HepG2 (cell line): ENCODE measurements around the gene SMG5. TPM values are rescaled to one million over a fixed set of nuclear protein-coding genes. Genes with fewer than 3 reads are reported as not detected.

Source experiments
- ATAC-seq: fragments of 200-7000 bp; cut with Tn5 transposase; 3 replicates; pipeline ENCODE4 v1.9.1; 2020; ENCODE audit warnings: mild to moderate bottlenecking, moderate library complexity
- BruUV-seq: library from RNA; stranded (reverse); fragments of 400-500 nt; replicated peaks from 2 replicates; lab custom pipeline; 2021; lab: Mats Ljungman, UMichigan
- CTCF ChIA-PET: fragments of 300-600 bp; formaldehyde crosslinking; extraction: SDS; loops from one replicate; lab custom pipeline; 2021; ENCODE audit warnings: low total read pairs, inconsistent platforms, low intra/inter-chr PET ratio; lab: Yijun Ruan, JAX
- POLR2A ChIA-PET: fragments of 350-600 bp; sonication (Branson Sonifier 250); formaldehyde crosslinking; loops from one replicate; lab custom pipeline; 2020; ENCODE audit warnings: antibody characterized with exemption, inconsistent platforms; lab: Yijun Ruan, JAX
- DNase-seq: peaks from one replicate; pipeline ENCODE4 v3.0.0-alpha.2; 2015; ENCODE audit warnings: low spot score
- FAIRE-seq: peaks from 3 replicates; lab custom pipeline; 2011; peaks lifted over from hg19 to GRCh38; lab: Jason Lieb, UNC
- H2AFZ ChIP-seq: one replicate; pipeline ENCODE4 v1.6.1; 2011; ENCODE audit warnings: low read length, inconsistent platforms
- H3K27ac ChIP-seq: fragments of 300-600 bp; 3 replicates; pipeline ENCODE4 v1.8.0; 2011; ENCODE audit warnings: mixed run types, mild to moderate bottlenecking, mixed read lengths, low read length, inconsistent platforms; ENCODE audit not compliant: insufficient read depth; ENCODE audit errors: extremely low read length
- H3K27me3 ChIP-seq, 2 experiments: fragments of 200-600 bp in 1 of 2; 2 replicates in 1 of 2; 3 replicates in 1 of 2; pipeline versions ENCODE4 v1.6.0 to v1.8.0; 2011; ENCODE audit warnings: low read length in 2 of 2, mild to moderate bottlenecking in 2 of 2, moderate library complexity in 2 of 2, inconsistent platforms in 1 of 2; ENCODE audit not compliant: insufficient read depth in 2 of 2, control insufficient read depth in 1 of 2
- H3K36me3 ChIP-seq, 2 experiments: fragments of 200-600 bp in 1 of 2; replicated peaks in 1 of 2; 2 replicates in 1 of 2; 3 replicates in 1 of 2; pipeline versions ENCODE4 v1.5.1 to v1.8.0; 2011; ENCODE audit warnings: low read length in 2 of 2, inconsistent platforms in 1 of 2; ENCODE audit not compliant: insufficient read depth in 2 of 2, control insufficient read depth in 1 of 2
- H3K4me1 ChIP-seq: 2 replicates; pipeline ENCODE4 v1.5.1; 2012; ENCODE audit warnings: low read length, inconsistent platforms; ENCODE audit not compliant: insufficient read depth
- H3K4me2 ChIP-seq: 2 replicates; pipeline ENCODE4 v1.6.0; 2011; ENCODE audit warnings: low read depth, low read length, inconsistent platforms
- H3K4me3 ChIP-seq, 3 experiments: fragments of 200-600 bp in 1 of 3; sonication (generic), shearing (Covaris generic) in 1 of 3; replicated peaks in 1 of 3; 2 replicates each; pipeline ENCODE4 v1.5.1; 2011 to 2016; ENCODE audit warnings: low read length in 3 of 3, inconsistent platforms in 2 of 3, low read depth in 2 of 3, mild to moderate bottlenecking in 2 of 3, control low read depth in 1 of 3, mixed read lengths in 1 of 3; ENCODE audit not compliant: insufficient read depth in 1 of 3
- H3K79me2 ChIP-seq: one replicate; pipeline ENCODE4 v1.6.1; 2011; ENCODE audit warnings: low read length, inconsistent platforms; ENCODE audit not compliant: insufficient read depth
- H3K9ac ChIP-seq: 2 replicates; pipeline ENCODE4 v1.6.0; 2011; ENCODE audit warnings: mild to moderate bottlenecking, low read depth, low read length, inconsistent platforms; ENCODE audit not compliant: insufficient read depth
- H3K9me3 ChIP-seq: 2 replicates; pipeline ENCODE4 v1.5.1; 2012; ENCODE audit warnings: mild to moderate bottlenecking, low read length
- H4K20me1 ChIP-seq: 2 replicates; pipeline ENCODE4 v1.6.0; 2011; ENCODE audit warnings: inconsistent platforms, mild to moderate bottlenecking, low read length, moderate library complexity; ENCODE audit not compliant: insufficient read depth
- PLRG1 ChIP-seq: fragments of 450-650 bp; conservative IDR thresholded peaks from 2 replicates; pipeline ENCODE4 v1.6.1; 2016
- POLR2A ChIP-seq, 2 experiments: IDR thresholded peaks; 2 replicates each; pipeline ENCODE4 v1.6.1; 2011; ENCODE audit warnings: low read depth in 2 of 2, low read length in 2 of 2, mild to moderate bottlenecking in 1 of 2, moderate library complexity in 1 of 2; ENCODE audit not compliant: insufficient read depth in 1 of 2
- SIN3A ChIP-seq: IDR thresholded peaks from 2 replicates; pipeline ENCODE4 v1.6.1; 2011; ENCODE audit warnings: low read depth, mild to moderate bottlenecking, control low read depth, low read length, borderline replicate concordance
- SP2 ChIP-seq: sonication (generic); formaldehyde crosslinking; IDR thresholded peaks from 2 replicates; pipeline ENCODE4 v1.5.1; 2020; ENCODE audit warnings: mild to moderate bottlenecking, missing genetic modification reagents
- WGBS: methylation state at CpG from one replicate; pipeline ENCODE4 v1.1.6; 2017; ENCODE audit warnings: low lambda C conversion rate; 5-methylcytosine and 5-hydroxymethylcytosine counted together
- in situ Hi-C: cut with HindIII; loops from 2 replicates; pipeline ENCODE4 v1.10.0; 2017; ENCODE audit warnings: low pct_unique_long_range_greater_than_20kb; ENCODE audit not compliant: extremely low pct_ligation_motif_present
- intact Hi-C: fragments of 100-400 bp; cut with micrococcal nuclease; formaldehyde crosslinking; loops from one replicate; pipeline ENCODE4 v1.10.0; 2022; ENCODE audit not compliant: unreplicated experiment
- polyA plus RNA-seq, 8 experiments: library from polyadenylated mRNA; depleted of rRNA in 3 of 8; stranded (reverse) in 7 of 8; unstranded in 1 of 8; fragments of >200 nt; fragmentation: Illumina TruSeq in 4 of 8; extraction: Trizol in 4 of 8; gene quantifications; 2 replicates each; pipeline versions ENCODE4 v1.2.1 to v1.2.3, GENCODE V29; 2011 to 2016; ENCODE audit warnings: low read depth in 4 of 8, missing spikeins in 1 of 8, mixed read lengths in 1 of 8; ENCODE audit not compliant: insufficient read depth in 1 of 8
- total RNA-seq, 5 experiments: library from RNA; depleted of rRNA; stranded (reverse); fragments of >200 nt; fragmentation: Illumina TruSeq; extraction: Trizol; gene quantifications; 2 replicates each; pipeline ENCODE4 v1.2.3, GENCODE V29; 2016; ENCODE audit warnings: low read depth in 1 of 5
- TF ChIP-seq, protein P1 (sequence below): sonication (generic); formaldehyde crosslinking; IDR thresholded peaks from 2 replicates; pipeline ENCODE4 v1.4.0; 2020; ENCODE audit warnings: missing genetic modification reagents

The SMG5 gene
- total and polyA plus RNA-seq, 2 of the 13 experiments (the other 11 are each of a cell fraction or from before 2014, with no cell fraction given) = 50.5 to 84.0 TPM

DNA sequence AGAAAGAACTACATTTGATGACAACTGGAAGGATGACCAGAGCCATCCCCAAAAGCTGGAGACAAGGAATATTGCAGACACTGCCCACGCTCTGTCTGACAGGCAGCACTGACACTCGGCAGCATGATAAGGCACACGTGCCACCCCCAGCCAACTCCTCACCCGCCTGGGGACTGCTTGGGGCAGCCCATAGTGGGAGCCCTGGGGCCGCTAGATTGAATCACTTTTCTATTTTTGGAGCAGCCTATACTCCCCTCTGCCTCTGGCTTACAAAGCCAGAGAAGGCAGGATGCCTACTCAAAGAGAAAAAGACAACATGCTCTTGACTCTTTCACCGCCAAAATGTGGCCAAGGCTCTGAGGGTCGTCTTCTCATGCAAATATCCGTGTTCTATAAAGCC lies 1.3 kb downstream of the SMG5 start (continued):
- TF ChIP-seq, protein P1, sequence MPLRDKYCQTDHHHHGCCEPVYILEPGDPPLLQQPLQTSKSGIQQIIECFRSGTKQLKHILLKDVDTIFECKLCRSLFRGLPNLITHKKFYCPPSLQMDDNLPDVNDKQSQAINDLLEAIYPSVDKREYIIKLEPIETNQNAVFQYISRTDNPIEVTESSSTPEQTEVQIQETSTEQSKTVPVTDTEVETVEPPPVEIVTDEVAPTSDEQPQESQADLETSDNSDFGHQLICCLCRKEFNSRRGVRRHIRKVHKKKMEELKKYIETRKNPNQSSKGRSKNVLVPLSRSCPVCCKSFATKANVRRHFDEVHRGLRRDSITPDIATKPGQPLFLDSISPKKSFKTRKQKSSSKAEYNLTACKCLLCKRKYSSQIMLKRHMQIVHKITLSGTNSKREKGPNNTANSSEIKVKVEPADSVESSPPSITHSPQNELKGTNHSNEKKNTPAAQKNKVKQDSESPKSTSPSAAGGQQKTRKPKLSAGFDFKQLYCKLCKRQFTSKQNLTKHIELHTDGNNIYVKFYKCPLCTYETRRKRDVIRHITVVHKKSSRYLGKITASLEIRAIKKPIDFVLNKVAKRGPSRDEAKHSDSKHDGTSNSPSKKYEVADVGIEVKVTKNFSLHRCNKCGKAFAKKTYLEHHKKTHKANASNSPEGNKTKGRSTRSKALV (CRISPR knock-in tag) = no peak
- TF ChIP-seq POLR2A (IDR thresholded peaks at IDR 0.05; ENCODE audit: insufficient read depth in 1 of 2, low read depth in 2 of 2, low read length in 2 of 2) (0 out of 4 replicates have a peak, but pooled peaks of 1 of the 2 experiments have one; percentile 10), PLRG1 (no peak), SIN3A (0 out of 2 replicates have a peak, but pooled peaks have one; percentile 15)

GRCh38 chr1:156279837-156280236 lies 2.8 kb downstream of the SMG5 start:
- peaks cover 14% of the 10 kb centered on the region for H4K20me1 ChIP-seq
- no peak for FAIRE-seq
- 100% methylated on average over 3 of the region's 3 CpGs for WGBS
- TF ChIP-seq SP2 (CRISPR knock-in tag) = no peak
- TF ChIP-seq, all 625 proteins: peak for 0
- Histone ChIP-seq H3K27ac (no peak overlapping the region), H2AFZ (no peak overlapping the region), H3K36me3 (peaks cover 23 to 53% of the 10 kb centered on the region in 2 experiments), H3K9ac (no peak overlapping the region), H3K79me2 (peaks cover 50% of the 10 kb centered on the region), H3K4me2 (no peak overlapping the region), H3K9me3 (no peaks in the 10 kb centered on the region), H3K4me3 (no peak overlapping the region), H3K4me1 (peaks cover 33% of the 10 kb centered on the region), H3K27me3 (no peaks in the 10 kb centered on the region; a peak in 1 of 5 replicates)
- in situ Hi-C loops (no loop called here), intact Hi-C loops (no loop called here)
- ATAC-seq (no peak), DNase-seq (no peak)
- ChIA-PET POLR2A (interaction anchor here (1.1 to 7.1 kb wide), 2 partner anchors 15 to 34 kb away, joined by 3 to 115 read pairs; partner anchors contain the start of genes GLMP and VHLL), CTCF (no interaction called here)
- BruUV-seq = no TSS peak
